ENCODE results near the gene C8A.

C8A gene

DNA sequence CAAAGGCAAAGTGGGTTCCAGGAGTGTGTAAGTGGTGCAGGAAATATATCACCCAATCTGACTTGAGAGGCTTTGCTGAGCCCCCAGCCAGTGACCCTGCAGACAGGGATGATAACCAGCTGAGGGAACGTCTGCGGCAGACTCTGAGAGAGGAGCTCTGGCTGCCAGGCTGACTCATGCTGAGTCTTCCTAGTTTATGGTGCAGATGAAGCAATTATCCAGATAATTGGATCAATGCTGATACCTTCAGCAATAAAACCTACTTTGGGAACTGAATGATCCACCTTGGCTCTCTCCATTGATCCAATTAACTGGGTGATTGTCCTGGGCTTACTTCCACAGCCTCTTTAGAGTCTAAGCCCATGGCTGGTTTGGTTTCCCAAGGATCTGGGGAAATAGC is 103.9 kb downstream of the C8A start:
- H3K27me3 ChIP-seq (ENCODE audit: insufficient read depth, low read length, poor library complexity) = no peaks in the 10 kb centered on the region
- no peaks in the 10 kb centered on the region for H3K79me2 ChIP-seq (ENCODE audit: insufficient read depth, low read length)
- H3K9ac ChIP-seq (ENCODE audit: low read depth, low read length) = no peak overlapping the region
- H3K4me1 ChIP-seq (ENCODE audit: insufficient read depth, low read length) = no peaks in the 10 kb centered on the region
- H3K27ac ChIP-seq (ENCODE audit: low read length) = no peak overlapping the region
- no peak overlapping the region for H3K4me2 ChIP-seq (ENCODE audit: insufficient read depth, low read length)
- no peak overlapping the region for H3K4me3 ChIP-seq (ENCODE audit: low read depth in 1 of 2, low read length in 2 of 2)
- H2AFZ ChIP-seq (ENCODE audit: low read depth, low read length) = no peak overlapping the region
- DNase-seq = no peak
- no peak for ATAC-seq (ENCODE audit: insufficient read depth, low read depth)
- H4K20me1 ChIP-seq (ENCODE audit: insufficient read depth, low read length) = no peaks in the 10 kb centered on the region
- TF ChIP-seq, protein P1, sequence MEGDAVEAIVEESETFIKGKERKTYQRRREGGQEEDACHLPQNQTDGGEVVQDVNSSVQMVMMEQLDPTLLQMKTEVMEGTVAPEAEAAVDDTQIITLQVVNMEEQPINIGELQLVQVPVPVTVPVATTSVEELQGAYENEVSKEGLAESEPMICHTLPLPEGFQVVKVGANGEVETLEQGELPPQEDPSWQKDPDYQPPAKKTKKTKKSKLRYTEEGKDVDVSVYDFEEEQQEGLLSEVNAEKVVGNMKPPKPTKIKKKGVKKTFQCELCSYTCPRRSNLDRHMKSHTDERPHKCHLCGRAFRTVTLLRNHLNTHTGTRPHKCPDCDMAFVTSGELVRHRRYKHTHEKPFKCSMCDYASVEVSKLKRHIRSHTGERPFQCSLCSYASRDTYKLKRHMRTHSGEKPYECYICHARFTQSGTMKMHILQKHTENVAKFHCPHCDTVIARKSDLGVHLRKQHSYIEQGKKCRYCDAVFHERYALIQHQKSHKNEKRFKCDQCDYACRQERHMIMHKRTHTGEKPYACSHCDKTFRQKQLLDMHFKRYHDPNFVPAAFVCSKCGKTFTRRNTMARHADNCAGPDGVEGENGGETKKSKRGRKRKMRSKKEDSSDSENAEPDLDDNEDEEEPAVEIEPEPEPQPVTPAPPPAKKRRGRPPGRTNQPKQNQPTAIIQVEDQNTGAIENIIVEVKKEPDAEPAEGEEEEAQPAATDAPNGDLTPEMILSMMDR (IDR thresholded peaks at IDR 0.05; ENCODE audit: borderline replicate concordance, extremely low read depth, low read length, poor library complexity, severe bottlenecking) = no peak
- no peak for TF ChIP-seq EZH2 (IDR thresholded peaks at IDR 0.05; ENCODE audit: borderline replicate concordance, low read depth, low read length, severe bottlenecking)
- no peaks in the 10 kb centered on the region for H3K9me3 ChIP-seq (ENCODE audit: insufficient read depth, low read length, severe bottlenecking)
- H3K36me3 ChIP-seq (ENCODE audit: insufficient read depth, low read length) = no peaks in the 10 kb centered on the region

DNA sequence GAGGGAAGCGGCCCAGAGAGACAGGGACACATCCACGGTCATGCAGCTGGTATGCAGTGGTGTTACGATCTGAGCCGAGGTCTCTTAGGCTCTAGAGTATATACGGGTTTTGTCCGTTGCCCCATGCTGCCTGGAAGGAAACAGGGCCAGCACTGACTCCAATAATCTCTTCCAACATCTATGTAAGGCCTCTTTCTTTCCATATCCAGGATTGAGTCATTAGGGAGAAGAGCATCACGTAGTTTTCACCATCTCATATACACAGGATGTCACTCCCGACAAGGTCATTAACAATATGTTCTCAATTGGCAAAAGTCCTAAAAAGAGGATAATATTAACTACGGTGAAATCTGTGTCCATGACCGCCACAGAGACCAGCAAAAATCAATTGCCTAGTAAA is 106.8 kb downstream of the C8A start:
- Histone ChIP-seq H3K4me1 (ENCODE audit: insufficient read depth, low read length) (no peaks in the 10 kb centered on the region), H4K20me1 (ENCODE audit: insufficient read depth, low read length) (no peaks in the 10 kb centered on the region), H2AFZ (ENCODE audit: low read depth, low read length) (no peak overlapping the region), H3K9me3 (ENCODE audit: insufficient read depth, low read length, severe bottlenecking) (no peaks in the 10 kb centered on the region), H3K4me2 (ENCODE audit: insufficient read depth, low read length) (no peak overlapping the region), H3K4me3 (ENCODE audit: low read depth in 1 of 2, low read length in 2 of 2) (no peak overlapping the region), H3K36me3 (ENCODE audit: insufficient read depth, low read length) (no peaks in the 10 kb centered on the region), H3K79me2 (ENCODE audit: insufficient read depth, low read length) (no peaks in the 10 kb centered on the region), H3K27me3 (ENCODE audit: insufficient read depth, low read length, poor library complexity) (no peaks in the 10 kb centered on the region), H3K9ac (ENCODE audit: low read depth, low read length) (no peak overlapping the region), H3K27ac (ENCODE audit: low read length) (no peak overlapping the region)
- ATAC-seq (ENCODE audit: insufficient read depth, low read depth) (no peak), DNase-seq (no peak)
- no peak for TF ChIP-seq EZH2 (IDR thresholded peaks at IDR 0.05; ENCODE audit: borderline replicate concordance, low read depth, low read length, severe bottlenecking)
- TF ChIP-seq, protein P1 (IDR thresholded peaks at IDR 0.05; ENCODE audit: borderline replicate concordance, extremely low read depth, low read length, poor library complexity, severe bottlenecking) = no peak

DNA sequence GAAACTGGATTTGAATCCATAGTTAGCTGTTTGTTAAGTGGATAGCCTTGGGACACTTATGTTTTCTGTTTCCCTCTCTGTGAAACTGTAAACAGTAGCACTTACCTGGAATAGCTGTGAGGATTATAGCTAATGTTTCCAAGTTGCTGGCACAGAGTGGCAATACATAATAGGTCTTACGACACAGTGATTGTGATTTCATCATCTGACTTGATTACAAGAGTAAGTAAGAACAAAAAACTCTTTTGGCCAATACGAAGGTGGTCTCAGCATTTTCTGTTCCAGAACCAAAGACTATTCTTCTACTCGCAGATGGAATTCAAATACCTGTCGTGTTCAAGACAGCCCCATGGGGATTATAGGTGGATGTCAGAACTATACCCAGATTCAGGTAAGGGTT is 109.1 kb downstream of the C8A start:
- H3K79me2 ChIP-seq (ENCODE audit: insufficient read depth, low read length) = no peaks in the 10 kb centered on the region
- no peak overlapping the region for H3K9ac ChIP-seq (ENCODE audit: low read depth, low read length)
- TF ChIP-seq, protein P1 (IDR thresholded peaks at IDR 0.05; ENCODE audit: borderline replicate concordance, extremely low read depth, low read length, poor library complexity, severe bottlenecking) = no peak
- no peak for TF ChIP-seq EZH2 (IDR thresholded peaks at IDR 0.05; ENCODE audit: borderline replicate concordance, low read depth, low read length, severe bottlenecking)
- no peak overlapping the region for H3K4me2 ChIP-seq (ENCODE audit: insufficient read depth, low read length)
- no peak overlapping the region for H3K4me3 ChIP-seq (ENCODE audit: low read depth in 1 of 2, low read length in 2 of 2)
- H3K27ac ChIP-seq (ENCODE audit: low read length) = no peak overlapping the region
- H3K4me1 ChIP-seq (ENCODE audit: insufficient read depth, low read length) = no peaks in the 10 kb centered on the region
- H3K36me3 ChIP-seq (ENCODE audit: insufficient read depth, low read length) = no peaks in the 10 kb centered on the region
- no peaks in the 10 kb centered on the region for H4K20me1 ChIP-seq (ENCODE audit: insufficient read depth, low read length)
- no peak for ATAC-seq (ENCODE audit: insufficient read depth, low read depth)
- no peak for DNase-seq
- no peaks in the 10 kb centered on the region for H3K27me3 ChIP-seq (ENCODE audit: insufficient read depth, low read length, poor library complexity)
- no peaks in the 10 kb centered on the region for H3K9me3 ChIP-seq (ENCODE audit: insufficient read depth, low read length, severe bottlenecking)
- H2AFZ ChIP-seq (ENCODE audit: low read depth, low read length) = no peak overlapping the region

Measured in DND-41 (cell line).